Left renal pelvis (tissue), 4 donors: Measurements from ENCODE around the gene KRT77. TPM values are rescaled to one million over a fixed set of nuclear protein-coding genes. Genes with fewer than 3 reads are reported as not detected.
"Not testable (repeated sequence)": the region's sequence is repeated elsewhere in the genome, so short reads cannot be mapped to it uniquely, and the experiment has no call there.

Experiments used
- DNase-seq, 4 donors: peaks; one replicate each; pipeline ENCODE4 v3.0.0-alpha.2; 2013; ENCODE audit warnings: low read depth in 4 of 4, low spot score in 3 of 4
- polyA plus RNA-seq, 4 donors: library from polyadenylated mRNA; unstranded; fragments of 120-200 nt; gene quantifications; one replicate each; pipeline ENCODE4 v1.2.1, GENCODE V29; 2013; ENCODE audit not compliant: insufficient read length in 4 of 4

KRT77 gene
- polyA plus RNA-seq, 4 donors = not detected

DNA sequence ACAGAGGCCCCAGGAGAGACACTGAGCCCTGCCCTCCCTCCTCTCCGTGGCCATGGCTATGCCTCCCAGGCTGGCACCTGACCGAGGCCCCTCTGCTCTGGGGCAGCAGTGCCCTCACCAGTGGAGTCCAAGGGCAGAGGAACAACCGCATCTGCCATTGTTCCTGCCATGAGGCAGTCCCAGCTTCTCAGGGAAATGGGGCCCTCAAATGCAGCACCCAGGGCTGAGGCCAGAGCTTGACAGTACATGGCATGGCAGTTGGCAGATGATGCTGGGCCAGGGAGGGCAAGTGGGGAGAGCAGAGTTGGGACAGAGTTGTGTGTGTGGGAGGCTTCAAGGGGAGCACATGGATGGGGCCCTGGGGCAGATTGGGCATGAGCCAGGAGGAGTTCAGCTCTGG, 21.1 kb upstream of the KRT77 start:
- no peak for DNase-seq

DNA sequence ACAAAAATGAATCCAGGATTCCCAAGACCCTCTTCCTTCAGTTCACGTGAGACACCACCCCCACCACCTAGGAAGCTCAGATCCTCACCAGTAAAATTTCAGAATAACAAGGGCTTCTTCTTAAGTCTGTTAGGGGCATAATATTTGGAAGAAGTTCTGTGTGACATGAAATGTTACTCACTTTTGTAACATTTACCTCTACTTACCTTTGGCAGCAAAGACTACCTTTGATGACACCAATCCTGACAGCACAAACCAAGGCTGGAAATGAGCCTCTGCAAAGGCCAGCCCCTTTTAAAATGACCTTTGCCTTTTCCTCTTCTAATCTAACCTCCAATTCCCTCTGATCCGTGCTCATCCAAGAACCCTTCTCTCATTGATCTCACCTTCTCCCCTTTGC, 19.4 kb upstream of the KRT77 start:
- no peak for DNase-seq

DNA sequence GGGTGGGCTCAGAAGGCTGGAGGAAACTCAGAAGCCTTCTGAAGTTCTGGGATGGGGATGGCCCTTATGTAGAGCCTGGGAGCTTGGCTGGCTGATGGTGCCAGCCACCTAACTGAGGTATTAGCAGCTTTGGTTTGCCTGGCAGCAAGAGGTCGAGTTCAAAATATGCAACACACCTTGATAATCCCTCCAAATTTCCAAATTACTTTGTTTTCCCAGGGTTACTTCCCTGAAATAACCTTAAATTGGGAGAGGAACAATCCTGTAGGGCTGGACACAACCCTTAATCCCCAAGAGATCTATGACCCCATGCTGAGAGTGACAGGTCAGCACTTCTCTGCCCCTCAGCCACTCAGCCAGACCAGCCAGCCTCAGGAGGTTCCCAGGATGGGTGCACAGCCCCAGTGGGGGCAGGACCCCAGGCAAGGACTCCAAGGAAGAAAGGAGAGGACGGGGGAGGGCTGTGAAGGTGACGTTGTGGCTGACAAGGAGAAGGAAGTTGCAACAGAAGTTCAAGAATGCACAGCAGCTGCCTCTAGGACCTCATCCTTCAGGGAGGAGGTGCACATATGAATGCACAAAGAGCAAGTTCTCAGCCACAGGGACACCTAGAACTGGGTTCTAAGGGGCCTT, 18.6 kb upstream of the KRT77 start:
- DNase-seq = no peak

DNA sequence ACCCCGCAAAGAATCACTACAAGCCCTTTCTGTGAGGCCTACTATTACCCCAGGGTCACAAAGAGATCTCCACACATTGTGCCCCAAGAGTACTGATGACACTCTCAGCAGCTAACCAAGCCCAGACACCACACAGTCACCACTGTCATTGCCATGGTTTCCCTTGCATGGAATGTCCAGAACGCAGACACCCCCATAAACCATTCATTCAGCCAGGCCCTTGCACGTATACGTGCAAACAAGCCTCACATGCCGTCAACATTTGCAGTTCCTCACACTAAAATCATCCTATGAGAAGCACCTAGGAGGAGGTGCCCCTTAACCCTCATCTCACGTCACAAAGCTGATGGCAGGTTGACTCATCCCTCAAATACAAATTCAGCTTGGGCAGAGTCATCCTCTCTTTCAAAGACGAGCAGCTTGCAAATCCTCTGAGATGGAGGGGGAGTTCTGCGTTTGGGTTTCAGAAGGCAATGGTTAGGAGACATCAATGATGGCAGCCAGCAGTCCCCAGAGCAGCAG, 17.1 kb upstream of the KRT77 start:
- no peak for DNase-seq

DNA sequence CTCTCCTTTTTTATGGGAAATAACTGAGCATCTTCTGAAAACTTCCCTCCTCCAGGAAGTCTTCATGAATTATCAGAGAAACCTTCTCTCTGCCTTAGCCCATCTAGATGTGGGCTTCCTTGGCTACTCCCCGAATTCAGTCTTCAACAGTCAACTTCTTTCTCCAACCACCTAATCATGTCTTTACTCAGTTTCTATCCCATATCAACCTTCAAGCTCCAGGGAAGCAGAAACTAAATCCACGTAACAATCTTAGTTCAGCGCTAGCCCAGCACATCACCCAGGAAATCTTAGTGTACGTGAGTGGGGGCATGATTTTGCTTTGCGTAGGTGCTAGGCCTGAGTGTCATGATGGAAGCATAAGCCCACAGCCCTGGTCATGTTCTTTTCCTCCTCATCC, 12.7 kb upstream of the KRT77 start:
- DNase-seq = no peak

DNA sequence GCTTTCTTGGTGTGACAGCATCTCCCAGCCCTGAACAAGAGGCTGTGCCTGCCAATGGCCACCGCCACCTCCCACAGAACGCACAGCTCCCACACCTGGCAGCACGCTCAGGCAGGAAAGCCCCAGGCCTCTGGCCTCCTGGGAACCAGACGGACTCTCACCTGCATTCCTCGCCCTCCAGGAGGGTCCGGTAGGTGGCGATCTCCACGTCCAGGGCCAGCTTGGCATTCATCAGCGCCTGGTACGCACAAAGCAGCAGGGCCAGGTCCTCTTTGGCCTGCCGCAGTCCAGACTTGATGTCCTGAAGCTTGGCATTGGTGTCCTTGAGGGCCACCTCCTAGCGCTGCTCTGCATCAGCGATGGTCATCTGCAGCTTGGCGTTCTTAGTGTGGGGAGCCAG, 12.1 kb upstream of the KRT77 start:
- DNase-seq = no peak

DNA sequence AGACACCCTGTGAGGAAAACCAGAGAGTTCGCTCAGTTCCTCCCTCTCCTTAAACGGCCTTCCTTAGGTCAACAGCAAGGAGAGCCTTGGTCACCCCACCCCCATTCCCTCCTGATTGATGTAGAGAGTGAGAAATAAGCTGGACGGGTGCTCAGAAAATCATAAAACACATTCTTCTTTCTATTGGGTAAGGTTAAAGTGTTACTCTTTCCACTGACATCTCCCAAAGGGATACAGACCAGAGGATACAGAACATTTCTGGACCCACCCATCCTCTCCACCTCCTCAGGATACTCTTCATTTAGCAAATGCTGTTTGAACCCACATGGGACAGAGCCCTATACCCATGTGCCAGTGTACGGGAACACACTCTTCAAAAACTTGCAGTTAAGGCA, 11.6 kb upstream of the KRT77 start:
- no peak for DNase-seq

DNA sequence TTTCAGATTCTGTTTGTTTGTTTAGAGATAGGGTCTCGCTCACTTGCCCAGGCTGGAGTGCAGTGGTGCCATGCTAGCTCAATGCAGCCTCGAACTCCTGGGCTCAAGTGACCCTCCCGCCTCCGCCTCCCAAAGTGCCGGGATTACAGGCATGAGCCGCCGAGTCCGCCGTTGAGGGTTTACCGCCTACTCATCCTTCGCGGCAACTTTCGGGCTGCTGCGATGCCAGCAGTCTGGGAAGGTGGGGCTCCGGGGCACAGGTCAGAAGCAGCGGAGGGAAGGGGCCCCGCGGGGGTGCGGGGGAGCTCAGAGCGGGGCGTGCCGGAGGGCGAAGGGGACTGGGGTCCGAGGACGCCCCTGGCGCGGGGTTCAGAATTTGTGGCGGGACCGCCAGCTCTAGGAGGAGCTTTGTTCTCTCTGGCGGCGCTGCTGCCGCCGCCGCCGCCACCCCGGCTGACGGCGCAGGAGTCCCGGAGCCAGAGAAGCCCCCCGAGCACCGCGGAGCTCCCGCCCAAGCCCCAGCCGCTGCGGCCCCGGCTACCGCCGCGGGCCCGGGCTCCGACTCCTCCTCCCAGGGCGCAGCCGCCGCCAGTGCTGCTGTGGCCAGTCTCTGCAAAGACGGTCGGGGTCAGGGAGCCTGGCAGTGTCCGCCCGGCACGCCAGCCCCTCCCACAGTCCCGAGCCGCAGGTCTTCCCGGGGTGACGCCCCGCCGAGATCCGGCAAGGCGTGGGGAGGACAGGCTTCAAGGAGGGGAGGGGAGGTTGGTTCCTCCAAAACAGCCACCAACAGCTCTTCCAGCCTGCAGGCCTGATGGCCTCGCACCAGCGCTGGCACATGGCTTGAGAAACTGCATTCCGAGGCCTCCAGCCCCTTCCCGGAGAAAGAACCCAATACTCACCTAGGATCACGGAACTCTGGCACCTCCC, 10.9 kb upstream of the KRT77 start:
- no peak for DNase-seq

DNA sequence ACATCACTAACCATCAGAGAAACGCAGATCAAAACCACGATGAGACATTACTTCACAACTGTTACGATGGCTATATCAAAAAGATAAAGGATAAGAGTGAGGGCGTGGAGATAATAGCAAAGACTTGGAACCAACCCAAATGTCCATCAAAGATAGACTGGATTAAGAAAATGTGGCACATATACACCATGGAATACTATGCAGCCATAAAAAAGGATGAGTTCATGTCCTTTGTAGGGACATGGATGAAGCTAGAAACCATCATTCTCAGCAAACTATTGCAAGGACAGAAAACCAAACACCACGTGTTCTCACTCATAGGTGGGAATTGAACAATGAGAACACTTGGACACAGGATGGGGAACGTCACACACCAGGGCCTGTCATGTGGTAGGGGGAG, 8.8 kb upstream of the KRT77 start:
- not testable (repeated sequence) for DNase-seq

DNA sequence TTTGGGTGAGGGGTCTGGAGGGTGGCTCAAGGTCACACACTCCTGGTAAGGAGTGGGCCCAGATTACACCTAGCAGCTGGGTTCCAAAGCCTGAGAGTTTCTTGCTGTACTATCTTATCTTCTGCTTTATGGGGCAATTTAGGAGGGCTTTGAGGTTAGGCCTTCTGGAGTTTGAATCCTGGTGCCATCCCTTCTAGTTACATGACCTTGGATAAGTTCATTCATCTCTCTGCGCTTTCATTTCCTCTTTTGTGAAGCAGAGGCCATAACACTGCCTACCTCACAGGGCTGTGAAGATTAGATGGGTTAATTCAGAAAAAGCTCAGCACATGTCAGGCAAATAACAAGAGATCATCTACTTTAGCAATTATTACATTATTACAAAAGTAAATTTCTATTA, 7.4 kb upstream of the KRT77 start:
- no peak for DNase-seq

DNA sequence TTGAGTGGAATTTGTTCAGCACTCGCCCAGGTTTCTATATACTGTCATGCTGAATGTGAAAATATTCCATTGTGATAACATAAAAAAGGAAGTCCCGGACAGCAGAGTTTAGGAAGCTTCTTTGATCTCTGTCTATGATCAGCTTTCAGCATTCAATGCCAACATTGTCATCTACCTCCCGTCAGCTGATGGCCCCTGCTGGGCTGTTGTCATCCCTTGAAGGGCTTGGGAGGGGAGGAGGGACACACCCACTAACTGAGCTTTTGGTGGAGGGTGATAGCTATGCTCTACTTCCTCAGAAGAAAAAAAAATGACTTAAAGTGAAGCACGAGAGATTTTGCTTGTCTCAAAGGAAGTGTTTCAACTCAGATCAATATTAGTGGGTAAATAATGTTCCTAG, 4.7 kb upstream of the KRT77 start:
- no peak for DNase-seq

DNA sequence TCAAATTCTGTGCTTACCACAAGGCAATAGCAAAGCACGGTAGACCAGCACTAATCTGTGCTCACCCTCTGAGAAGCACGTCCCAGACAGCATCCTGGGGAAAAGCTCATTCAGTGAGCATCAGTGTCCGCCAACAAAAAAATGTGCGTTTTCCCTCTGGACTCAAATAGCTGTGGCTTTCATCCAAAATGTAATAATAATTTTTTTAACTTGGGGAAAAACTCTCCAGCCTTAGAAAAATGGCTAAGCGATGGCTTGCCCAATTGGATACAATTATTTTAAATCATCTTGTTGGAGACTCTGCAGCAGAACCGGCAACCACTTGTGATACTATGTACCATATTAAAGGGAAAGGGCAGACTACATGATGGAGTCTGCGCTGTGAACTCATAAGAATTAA, 1.1 kb upstream of the KRT77 start:
- DNase-seq = no peak

DNA sequence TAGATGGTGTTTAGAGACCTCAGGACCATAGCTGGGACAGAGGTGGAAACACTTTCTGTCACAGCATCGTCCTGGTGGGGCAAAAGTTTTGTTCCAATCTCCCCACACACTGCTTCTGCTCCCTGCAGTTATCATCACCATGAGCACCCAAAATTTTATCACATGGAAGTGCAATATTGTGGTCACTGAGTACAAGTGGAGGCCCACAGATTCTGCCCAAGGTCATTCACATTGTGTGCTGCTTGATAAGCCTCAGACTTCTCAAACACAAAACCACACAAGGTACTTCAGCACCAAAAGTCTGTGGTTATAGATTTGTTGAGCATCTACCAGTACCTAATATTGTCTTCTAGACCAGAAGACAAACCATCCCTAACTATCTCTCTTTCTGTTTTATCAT, 554 bp upstream of the KRT77 start:
- no peak for DNase-seq

DNA sequence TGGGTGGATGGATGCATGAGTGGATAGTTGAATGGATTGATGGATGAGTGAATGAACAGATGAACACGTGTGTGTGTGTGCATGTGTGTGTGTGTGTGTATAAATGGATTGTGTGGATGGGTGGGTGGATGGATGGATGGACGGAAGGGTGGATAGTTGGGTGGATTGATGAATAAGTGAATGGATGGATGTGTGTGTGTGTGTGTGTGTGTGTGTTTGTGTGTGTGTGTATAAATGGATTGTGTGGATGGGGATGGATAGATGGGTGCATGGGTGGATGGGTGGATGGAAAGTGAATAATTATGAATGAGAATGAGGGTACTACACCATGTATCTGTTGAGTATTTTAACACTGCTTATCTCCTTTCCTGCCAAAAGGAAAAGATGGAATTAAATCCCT, 986 bp downstream of the KRT77 start:
- no peak for DNase-seq

DNA sequence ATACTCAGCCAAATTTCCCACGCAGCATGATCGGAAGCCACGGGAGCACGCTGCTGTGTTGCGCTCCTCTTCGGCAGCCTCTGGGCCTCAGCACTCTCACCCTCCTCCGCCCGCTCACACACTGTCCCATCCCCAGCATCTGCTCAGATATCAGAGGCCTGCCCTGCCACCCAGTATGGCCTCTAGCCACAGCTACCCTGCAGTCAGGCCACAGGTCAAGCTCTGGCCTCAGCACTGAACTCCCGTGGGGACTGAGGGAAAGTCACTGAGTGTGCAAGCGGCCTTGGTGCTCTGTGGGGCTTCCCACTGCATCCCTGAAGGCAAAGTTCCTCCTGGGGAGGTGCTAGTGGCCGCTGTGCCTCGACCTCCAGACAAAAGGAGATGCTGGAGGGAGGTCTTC, 2.0 kb downstream of the KRT77 start:
- no peak for DNase-seq

DNA sequence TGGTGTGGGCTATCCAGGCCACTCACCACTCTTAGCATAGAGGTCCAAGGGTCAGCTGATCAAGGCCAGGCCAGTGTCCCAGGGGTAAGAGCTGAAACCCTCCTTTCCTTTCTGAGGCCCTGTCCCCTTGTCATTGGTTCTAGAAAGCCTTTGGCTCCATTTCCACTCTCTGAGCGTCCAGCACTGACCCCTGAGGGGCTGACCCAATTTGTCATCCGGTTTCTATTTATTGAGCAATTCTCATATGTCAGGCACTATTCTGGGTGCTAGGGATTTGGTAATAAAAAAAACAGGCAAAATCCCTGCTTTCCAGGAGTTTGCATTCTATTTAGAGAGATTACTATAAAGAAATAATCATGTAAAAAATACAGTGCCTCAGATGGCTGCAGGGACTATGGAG, 3.4 kb downstream of the KRT77 start:
- no peak for DNase-seq

DNA sequence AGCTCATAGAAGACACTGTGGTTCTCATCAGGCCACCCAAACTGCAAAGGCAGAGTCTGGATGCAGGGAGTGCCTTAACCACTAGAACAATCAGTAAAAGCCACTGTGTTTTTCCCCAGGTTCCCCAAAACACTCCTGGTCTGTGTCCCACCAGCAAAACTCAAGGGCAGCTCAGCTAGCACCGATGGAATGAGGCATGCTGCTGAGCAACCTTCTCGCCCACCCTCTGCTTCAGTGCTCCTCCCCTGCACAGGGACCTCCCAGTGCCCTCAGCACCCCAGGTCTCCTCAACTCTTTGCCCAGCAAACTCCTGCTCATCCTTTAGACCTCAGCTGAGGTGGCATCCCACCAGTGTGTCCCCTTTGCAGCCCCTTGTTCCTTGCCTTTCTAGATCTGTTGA, 4.0 kb downstream of the KRT77 start:
- no peak for DNase-seq

DNA sequence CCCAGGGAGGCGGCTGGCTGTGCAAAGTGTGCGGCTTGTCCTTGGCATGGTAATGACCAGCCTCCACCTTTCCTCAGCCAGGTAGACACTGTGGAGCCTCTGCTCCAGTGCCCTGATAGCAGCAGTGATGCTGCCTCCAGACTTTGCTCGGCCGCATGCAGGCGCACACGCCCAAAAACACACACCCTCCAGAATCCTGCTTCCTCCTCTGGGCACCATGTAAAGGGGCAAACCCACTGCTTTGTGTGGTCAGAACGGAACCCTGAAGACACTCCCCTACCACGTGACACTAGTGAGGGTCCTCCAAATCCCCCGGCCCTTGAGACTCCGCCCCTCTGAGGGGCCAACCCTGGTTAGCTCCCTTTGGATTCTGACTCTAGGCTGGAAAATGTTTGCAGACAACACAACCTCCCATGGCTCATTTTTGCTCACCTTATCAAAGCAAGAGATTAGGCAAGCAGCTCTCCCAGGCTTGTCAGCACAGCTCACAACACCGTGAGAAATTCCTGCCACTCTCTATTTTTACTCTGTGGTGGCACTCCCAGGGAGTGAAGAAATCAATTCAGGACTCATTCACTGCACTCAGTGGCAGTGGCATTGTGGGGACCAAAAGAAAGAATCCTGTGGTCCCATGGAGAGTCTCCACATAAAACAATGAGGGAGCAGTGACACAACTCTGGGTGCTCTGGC, 4.5 kb downstream of the KRT77 start:
- no peak for DNase-seq

DNA sequence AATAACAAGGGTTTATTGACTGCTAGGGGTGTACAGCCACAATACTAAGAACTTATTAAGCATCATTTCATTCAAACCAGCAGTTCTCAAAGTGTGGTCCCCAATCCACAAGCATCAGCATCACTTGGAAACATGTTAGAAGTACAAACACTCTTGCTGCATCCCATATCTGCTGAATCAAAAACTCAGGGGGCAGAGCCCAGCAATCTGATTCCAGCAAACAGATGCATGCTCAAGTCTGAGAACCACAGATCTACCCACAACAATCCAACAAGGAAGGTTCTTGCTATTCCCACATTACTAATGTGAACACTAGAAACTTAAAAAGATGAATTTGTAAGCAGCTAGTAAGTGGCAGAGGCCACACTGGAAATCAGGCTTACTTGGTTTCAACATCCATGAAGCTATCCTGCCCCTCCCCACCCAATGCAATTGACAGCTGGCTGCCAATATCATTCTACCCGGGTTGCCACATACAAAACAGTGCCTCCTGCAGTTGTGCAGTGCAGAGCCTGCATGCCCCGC, 6.2 kb downstream of the KRT77 start:
- no peak for DNase-seq

DNA sequence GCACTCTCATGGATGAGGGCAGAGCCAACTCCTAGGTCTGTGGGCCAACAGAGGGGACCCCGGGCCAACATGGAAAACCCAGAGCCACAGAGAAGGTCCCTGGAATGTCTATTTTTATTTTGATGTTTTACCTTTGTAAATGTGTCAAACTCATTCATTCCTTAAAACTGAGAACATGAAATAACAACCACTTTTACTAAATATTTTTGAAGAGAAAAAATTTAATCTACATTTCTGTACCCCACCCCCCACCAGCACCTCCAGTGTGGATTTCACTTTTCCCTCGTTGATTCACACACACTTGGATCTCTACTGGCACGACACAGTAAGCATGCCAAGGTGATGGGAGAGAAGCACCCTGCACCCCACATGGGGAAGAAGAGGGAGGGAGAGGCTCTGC, 6.7 kb downstream of the KRT77 start:
- DNase-seq = no peak

DNA sequence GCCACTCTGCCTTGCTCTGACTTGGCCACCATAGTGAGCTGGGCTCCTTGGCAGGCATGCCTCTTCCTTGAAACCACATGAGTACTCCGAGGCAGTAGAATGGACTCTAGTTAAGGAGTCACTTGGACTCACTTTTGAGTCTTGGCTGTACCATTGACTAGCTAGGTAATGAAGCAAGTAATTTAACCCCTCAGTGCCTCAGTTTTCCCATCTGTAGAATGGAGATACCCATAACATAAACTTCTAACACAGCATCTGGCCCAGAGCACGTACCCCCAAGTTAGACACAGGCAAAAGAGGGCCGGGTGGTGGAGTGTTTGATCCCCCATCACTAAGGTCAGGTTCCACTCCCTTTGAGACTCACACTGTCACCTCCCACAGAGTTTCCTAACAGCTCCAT, 8.3 kb downstream of the KRT77 start:
- no peak for DNase-seq
